GM21786 (cell line): Measurements from ENCODE around the gene APOO.

Source experiments
- ATAC-seq: cut with Tn5 transposase; IDR thresholded peaks from one replicate; pipeline ENCODE4 v1.9.1; 2021; ENCODE audit not compliant: unreplicated experiment

The APOO gene

GRCh38 chrX:23907498-23908218, at the start of gene APOO, which contains the start of gene CXorf58:
TSS of gene APOO (minus strand) at chrX:23907938. CDS start at chrX:23907702, 236 bp downstream.
TSS of gene CXorf58 (plus strand) at chrX:23908006. CDS start at chrX:23910303, 2,297 bp downstream.
- peak; percentile 90 for ATAC-seq

DNA sequence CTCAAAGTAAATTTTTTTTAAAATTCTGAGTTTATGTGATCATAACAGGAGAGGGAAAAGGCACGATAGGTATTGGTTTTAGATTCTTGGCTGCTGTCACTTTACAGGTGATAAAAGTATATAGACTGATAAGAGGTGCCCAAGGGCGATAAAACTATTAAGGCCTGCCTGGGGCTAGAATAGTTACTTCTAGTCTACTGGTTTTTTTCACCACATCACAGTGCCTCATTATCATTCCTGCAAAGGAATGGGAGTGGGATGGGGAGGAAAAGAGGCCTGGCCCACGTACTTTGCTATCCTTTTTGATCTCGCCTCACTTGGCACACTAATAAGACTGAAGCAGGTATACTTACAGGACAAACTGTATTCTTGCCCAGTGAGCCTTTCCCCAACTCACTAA, 46.7 kb upstream of the APOO start:
- no peak for ATAC-seq

DNA sequence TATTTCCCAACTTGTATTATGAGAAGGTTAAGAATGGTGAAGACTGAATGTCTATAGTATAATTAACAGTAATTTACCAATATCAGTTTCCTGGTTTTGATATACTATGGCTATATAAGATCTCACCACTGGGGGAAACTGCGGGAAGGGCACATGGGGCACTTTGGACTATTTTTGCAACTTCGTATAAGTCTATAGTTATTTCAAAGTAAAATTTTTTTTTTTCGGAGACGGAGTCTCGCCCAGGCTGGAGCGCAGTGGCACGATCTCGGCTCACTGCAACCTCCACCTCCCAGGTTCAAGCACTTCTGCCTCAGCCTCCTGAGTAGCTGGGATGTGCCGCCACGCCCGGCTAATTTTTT, 46.2 kb upstream of the APOO start:
- no peak for ATAC-seq

DNA sequence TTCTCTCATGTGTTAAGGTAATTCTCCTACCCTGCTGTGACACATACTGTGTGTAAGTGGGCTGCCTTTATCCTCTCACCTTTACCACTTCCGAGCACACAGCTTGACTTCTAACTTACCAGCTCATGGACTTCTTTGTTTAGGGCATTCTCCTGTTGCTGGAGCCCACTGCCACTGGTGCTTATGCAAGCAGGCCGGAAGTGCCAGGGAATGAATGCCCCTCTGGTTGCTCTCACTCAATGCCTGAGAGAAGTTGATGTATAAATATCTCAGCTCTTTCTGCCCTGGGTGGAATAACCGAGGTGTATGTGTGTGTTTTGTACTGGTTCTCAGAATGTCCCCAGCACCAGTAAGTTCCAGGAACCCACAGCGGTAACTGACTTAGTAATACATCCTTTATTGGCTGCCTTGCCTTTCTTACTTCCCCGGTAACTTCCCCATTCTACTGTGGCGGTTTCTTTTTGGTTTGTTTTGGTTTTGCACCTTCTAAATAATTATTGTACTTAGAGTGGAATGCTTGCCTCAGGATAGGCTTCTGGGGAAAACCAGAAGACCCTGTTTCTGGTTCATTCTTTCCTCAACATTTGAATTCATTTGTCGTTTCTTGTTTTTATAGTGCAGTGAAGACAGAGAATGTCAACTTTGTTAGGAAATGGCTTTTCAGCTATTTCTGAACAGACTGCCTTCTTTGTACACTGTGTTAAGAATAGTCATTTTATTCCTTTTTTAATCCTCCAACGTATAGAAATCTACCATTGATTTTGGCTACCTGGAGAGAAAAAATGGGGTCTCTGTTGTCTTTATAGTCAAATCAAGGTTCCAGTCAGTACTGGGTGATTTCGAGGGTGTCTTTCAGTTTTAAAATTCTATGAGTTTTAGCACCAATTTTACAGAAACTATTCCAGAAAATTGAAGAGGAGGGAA, 45.5 kb upstream of the APOO start:
- ATAC-seq, result peak; percentile 94

DNA sequence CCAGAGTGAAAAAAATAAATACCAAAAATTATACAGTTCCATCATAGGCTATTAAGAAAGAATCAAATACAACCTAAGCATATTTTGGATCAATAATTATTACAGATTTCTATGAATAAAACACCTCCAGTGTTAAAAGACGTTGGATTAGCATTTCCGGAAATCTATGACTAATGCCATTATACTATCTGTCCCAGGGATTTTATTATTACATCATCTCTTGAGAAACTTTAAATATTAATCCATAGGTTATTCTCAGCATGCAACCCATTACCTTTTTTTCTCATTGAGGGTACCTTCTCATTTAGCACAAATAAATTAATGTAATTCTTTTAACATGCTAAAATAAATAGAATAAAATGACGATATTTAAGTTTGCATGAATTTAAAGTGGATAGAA, 44.7 kb upstream of the APOO start:
- no peak for ATAC-seq

DNA sequence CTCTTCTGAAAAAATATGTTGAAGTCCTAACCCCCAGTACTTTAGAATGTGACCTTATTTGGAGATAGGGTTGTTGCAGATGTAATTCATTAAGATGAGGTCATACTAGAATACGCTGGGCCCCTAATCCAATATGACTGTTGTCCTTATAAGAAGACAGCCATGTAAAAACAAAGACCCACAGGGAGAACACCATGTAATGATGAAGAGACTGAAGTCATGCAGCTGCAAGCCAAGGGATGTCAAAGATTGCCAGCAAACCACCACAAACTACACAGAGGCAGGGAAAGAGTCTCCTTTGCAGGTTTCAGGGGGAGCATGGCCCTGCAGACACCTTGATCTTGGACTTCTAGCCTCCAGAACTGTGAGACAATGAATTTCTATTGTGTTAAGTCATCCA, 37.5 kb upstream of the APOO start:
- ATAC-seq, result no peak

DNA sequence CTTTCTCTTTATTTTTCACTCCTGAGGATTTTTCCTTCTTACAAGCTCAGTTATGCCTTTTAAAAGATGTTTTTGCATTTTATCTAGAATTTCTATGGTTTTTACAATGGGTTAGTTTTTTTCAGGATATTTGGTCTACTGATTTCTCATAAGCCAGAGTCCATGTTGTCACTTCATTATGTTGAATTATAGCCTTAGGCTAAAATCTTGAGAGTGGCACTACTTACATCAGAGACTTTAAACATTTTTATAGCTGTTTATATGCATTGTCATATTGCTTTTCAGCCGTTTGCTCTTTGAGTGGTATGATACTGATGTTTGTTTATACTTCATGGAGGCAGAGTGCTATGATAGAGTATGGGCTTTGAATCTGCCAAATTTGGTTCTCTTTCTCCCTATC, 36.5 kb upstream of the APOO start:
- ATAC-seq, result no peak

DNA sequence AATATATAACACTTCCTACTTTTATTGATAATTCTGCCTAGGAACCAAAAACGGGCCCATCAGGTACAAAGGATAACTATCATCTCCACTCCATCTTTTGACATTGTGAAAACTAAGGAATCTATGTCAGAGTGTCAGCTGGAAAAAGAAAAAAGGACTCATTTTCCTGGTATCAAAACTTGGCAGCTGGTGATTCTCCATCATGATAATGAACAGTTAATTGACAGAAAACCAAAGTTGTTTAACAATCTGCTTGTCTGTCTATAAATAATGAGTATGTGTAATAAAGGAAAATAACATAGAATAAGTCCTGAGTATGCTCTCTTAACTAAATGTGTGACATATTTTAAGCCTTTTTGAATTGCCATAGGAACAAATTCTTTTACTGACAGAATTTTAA, 31.5 kb upstream of the APOO start:
- no peak for ATAC-seq

GRCh38 chrX:23938690-23939089, 31.0 kb upstream of the APOO start:
- no peak for ATAC-seq

- ATAC-seq, result no peak
Measured at GRCh38 chrX:23937100-23937499, 29.4 kb upstream of the APOO start.

DNA sequence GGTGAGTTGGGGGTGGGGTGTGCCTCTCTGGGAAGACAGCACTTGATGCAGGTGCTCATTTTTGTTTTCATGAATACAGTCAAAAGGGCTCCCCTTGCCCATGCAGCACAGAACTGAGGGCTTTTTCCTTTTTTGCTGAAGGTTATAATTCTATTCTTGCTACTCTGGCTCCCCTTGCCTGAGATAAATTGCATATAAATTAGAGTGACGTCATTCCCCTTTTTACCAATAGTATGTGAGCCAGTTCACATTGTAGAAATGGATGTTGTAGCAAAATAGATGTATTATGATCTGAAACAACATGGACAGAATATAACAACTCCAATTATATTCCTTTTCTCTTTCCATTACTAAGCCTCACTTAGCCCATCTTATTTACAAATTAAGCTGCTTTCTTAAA, 28.4 kb upstream of the APOO start:
- ATAC-seq, result no peak

DNA sequence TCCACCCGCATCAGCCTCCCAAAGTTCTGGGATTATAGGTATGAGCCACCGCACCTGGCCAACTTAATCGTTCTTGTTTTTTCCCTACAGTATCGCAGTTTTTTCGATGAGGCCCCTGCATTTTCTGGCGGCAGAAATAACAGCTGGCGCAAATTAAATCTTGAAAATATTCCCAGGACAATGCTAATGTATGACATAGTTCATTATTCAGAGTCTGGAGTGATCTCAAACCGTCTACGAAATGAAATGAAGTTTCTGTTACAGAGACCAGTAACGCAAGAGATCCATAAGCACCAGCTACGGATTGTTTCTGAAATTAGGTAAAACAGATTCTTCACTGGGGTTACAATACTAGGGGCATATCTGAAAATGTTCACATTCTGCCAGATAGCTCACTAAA, 27.4 kb upstream of the APOO start:
- no peak for ATAC-seq

DNA sequence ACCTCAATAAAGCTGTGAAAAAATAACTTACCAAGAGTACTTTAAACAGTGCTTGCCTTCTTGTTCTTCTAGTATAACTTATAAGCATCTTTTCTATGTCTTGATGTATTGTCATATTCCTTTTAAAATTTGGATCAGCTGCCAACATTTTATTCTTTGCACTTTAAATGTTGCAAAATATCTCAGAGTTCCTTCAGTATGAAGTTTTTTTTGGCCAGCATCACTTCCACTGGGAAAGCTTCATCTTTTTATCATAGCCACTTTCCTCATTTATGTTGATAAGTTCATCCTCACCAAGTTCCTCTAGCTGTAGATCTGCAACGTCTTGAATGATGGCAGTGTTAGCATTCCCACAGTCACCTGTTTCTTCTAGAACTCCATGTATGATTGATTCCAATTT, 24.3 kb upstream of the APOO start:
- ATAC-seq, result no peak

DNA sequence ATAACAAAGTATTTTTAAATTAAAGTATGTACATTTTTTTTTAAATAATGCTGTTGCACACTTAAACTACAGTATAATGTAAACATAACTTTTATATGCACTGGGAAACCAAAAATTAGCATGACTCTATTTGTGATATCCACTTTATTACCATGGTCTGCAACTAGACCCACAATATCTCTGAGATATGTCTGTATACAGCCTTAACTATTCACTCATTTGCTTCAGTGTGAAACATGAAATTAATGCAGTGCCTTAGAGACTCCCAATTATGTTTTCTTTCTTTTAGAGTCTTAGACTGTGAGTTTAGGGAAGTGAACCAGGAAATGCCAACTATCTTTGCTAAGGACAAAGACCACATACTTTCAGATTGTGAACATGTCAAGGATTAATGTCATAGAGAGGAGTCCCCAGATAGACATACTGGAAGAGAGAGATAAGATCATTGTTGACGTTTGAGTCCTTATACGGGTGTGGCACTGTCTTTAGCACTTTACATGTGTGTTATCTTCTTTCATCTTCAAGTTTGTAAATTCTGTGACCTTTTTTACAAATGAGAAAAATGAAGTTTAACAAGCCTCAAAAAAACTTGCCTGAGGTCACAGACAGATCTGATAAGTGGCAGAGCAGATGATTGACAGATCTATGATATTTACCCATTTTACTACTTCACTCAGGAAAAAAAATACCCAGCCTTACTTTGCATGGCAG, 23.3 kb upstream of the APOO start:
- ATAC-seq, result no peak

DNA sequence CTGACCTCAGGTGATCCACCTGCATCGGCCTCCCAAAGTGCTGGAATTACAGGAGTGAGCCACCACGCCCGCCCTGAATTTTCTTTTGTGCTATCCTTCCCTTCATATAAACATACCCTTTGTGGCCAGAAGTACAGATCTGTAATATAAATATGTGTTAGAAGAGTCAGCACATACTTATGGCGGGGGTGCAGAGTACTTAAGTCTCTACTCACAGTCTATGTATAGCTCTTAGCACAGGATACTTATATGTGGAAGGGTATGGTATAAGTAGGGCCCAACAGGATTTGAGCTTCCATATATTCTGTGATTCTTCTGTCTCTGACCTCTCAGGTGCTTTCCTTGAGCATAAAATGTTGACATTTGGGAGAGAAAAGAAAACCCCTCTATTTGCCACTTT, 18.3 kb upstream of the APOO start:
- ATAC-seq, result no peak

DNA sequence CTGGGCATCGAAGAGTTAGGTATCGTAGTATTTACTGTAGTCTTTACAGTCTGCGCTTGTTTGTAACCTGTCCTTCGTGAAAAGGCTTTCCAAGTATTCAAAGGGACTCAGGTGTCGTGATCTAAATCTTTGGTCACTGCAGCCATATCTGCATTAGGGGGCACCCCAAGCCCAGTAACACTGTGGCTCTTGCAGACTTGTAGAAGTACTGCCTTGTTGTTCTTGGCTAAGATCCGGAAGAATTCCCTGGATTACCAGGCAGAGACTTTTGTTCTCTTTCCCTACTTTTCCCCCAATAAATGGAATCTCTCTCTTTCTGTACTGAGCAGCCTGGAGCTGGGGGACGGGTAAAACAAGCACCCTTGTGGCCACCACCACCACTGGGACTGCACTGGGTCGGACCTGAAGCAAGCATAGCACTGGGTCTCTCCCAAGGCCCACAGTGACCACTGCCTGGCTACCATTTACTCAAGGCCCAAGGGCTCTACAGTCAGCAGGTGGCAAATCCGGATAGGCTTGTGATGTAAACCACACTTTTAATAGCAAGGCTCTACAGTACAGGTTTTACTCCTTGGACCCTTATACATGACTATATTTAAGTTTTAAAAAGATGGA, 12.1 kb upstream of the APOO start:
- ATAC-seq, result no peak

DNA sequence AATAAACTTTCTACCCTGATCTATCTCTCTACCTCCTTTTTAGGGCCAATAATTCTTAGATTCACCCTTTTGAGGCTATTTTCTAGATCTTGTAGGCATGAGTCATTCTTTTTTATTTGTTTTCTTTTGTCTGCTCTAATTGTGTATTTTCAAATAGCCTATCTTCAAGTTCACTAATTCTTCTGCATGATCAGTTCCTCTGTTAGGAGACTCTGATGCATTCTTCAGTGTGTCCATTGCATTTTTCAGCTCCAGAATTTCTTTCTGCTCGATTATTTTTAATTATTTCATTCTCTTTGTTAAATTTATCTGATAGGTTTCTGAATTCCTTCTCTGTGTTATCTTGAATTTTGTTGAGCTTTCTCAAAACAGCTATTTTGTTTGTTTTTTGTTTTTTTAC, 11.4 kb upstream of the APOO start:
- no peak for ATAC-seq

- no peak for ATAC-seq
Measured at GRCh38 chrX:23911126-23911835, 3.5 kb upstream of the APOO start.

GRCh38 chrX:23908219-23909004, 674 bp upstream of the APOO start:
- no peak for ATAC-seq

GRCh38 chrX:23907111-23907497, 634 bp downstream of the APOO start:
- no peak for ATAC-seq
